SIG-M5 (cell line): ENCODE data around the gene SLC45A1.

Experiments
- DNase-seq: peaks from one replicate; lab custom pipeline; 2025; lab: John Stamatoyannopoulos, UW

SLC45A1 gene

DNA sequence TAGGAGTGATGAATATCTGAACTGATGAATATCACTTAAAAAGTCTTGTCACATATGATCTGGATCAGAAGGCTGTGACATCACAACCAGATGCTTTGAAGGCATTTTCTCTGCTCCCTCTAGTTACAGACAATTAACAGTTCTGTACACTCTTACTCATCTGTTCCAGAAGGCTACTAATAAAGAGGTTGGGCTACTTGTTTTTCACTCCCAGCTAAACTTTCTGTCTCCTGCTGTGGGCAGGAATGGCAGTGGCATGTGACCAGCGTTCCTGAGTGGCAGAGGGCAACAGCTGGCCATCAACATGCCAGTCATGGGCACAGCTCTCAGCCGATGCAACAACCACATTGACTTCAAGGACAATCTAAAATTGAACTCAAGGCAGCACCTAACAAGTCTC is 66.7 kb downstream of the SLC45A1 start:
- no peak for DNase-seq

DNA sequence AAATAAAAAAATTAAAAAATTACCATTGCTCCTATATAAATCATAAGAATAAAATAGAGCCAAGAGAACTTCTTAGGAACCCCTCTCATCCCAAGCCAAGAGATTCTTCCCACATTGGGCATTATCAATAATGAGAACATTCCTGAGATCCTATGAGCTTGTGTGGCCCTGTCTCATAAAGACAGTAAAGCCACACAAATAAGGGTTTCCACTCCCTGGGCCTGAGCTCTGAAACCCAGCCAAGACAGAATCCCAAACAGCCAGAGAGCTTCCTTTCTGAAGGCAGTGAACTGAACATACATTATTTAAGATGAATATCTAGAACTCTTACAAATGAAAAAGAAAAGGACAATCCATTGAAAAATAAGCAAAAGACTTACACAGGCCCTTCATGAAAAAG is 68.3 kb downstream of the SLC45A1 start:
- no peak for DNase-seq

DNA sequence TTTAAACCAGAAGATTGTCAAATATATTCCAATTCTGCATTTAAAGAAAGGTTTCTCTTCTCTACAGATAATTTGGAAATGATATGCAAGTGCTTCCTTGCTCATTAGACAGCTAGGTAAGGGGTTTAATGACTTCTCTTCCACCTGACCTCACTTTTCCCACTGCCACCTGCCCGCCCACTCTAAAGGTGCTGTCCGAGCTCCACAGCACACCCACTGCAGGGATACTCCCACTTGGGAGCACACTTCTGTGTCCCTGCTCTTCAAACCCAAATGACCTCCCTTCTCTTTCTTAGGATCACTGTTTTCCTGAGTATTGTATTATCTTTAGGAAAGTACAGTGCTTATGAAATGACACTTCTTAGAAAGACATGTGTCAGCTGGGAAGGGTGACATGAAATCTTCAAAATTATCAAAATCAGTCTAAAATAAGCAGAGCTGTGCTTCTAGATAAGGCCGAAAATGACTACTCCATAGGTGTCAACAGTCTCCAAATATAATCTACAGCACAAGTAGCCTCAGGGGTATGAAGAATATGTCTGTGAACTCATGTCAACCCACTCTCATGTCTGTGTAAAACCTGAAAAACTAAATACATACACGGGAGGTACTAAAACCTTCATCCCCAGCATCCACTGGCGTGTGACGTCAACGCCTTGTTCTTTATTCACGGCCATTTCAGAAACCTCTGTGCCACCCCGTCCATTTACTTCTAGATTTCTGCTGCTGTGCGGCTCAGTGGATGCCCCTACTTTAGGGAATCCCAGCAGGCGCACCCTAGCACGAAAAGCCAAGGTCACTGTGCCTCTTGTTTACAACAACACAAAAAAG is 71.0 kb downstream of the SLC45A1 start:
- no peak for DNase-seq

DNA sequence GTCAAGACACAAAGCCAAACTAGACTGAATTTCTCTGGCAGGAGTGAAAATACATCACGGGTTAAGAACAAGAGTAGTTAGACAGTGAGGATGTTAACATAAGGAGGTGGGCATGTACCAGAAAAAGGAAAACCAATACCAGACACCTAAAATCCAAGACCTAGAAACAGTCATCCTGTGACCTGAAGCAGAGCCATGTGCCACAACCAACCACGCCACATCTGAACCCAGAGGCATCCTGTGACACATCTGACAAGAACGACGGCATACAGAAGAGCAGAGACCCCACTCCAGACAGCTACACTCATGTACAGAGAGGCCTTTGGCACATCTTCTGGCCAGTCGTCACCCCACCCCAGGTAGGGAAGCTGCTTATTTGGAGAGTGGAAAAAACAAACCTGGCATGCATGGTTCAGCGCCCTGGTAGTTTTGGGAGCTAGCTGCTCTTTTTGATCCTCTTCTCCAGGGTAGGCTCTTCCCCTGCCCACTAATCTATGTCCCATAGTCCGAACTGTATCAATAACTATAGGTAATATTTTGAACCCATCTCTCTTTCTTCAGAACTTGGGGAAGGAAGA is 72.1 kb downstream of the SLC45A1 start:
- DNase-seq, result no peak

DNA sequence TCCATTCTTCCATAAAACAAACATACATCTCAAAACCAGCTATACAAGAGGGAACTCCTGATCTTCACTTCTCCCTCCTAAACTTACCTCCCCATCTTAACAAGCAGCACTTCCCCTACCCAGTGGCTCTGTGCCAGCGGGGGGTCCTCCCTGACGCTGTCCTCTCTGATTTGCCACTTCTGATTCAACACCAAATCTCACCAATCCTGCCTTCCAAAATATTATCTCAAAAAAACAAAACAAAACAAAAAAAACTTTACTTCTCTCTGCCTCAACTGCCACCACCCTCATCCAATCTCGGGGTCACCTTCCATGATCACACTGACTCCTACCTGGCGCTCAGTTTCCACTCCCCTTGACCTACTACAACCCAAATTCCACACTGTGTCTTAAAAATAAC is 72.8 kb downstream of the SLC45A1 start:
- DNase-seq, result no peak

DNA sequence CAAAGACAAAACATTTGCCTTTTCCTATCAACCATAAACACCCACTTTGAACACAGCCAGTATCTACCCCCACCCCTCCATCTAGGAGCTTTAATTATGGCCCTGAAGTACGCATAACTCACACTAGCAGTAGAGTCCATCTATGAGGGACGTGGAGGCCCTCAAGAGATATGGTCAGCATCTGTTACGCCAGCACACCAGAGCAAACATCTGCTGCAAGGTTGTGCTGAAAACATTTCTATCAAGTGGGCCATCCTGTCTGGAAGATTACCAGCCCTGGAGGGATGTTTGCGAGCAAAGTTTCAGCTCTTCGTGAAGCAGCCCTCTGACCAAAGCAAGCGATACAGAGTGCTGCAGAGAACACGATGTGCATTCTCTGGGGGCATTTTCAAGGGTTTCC is 74.6 kb downstream of the SLC45A1 start:
- DNase-seq, result no peak
